Hematopoietic multipotent progenitor cell treated with erythropoietin and hydrocortisone succinate and interleukin-3 and kit ligand, for 6 days (in vitro differentiated cells): ENCODE results near the gene KSR2.

Source experiments
- DNase-seq: peaks from one replicate; pipeline ENCODE4 v3.0.0-alpha.2; 2015

The KSR2 gene

GRCh38 chr12:117563706-117564105, 405.1 kb downstream of the KSR2 start:
- DNase-seq = no peak

- no peak for DNase-seq
Measured at GRCh38 chr12:117563007-117563406, 405.8 kb downstream of the KSR2 start.

GRCh38 chr12:117561990-117562389, 406.8 kb downstream of the KSR2 start:
- DNase-seq = no peak

- no peak for DNase-seq
Measured at GRCh38 chr12:117559978-117560377, 408.8 kb downstream of the KSR2 start.

GRCh38 chr12:117555889-117556288, 412.9 kb downstream of the KSR2 start:
- DNase-seq = no peak

GRCh38 chr12:117552971-117553370, 415.8 kb downstream of the KSR2 start:
- no peak for DNase-seq

- DNase-seq = no peak
Measured at GRCh38 chr12:117551665-117552064, 417.1 kb downstream of the KSR2 start.

- DNase-seq = no peak
Measured at GRCh38 chr12:117547209-117547608, 421.6 kb downstream of the KSR2 start.

- DNase-seq = no peak
Measured at GRCh38 chr12:117545216-117545615, 423.6 kb downstream of the KSR2 start.

GRCh38 chr12:117540011-117540410, 428.8 kb downstream of the KSR2 start:
- no peak for DNase-seq

- DNase-seq = no peak
Measured at GRCh38 chr12:117538926-117539325, 429.9 kb downstream of the KSR2 start.

GRCh38 chr12:117538032-117538690, 430.6 kb downstream of the KSR2 start:
- DNase-seq = no peak

GRCh38 chr12:117533687-117534086, 435.1 kb downstream of the KSR2 start:
- DNase-seq = no peak

- no peak for DNase-seq
Measured at GRCh38 chr12:117530796-117531195, 438.0 kb downstream of the KSR2 start.

- DNase-seq = no peak
Measured at GRCh38 chr12:117528538-117528937, 440.3 kb downstream of the KSR2 start.

GRCh38 chr12:117527479-117527855, 441.3 kb downstream of the KSR2 start:
- no peak for DNase-seq

- DNase-seq = no peak
Measured at GRCh38 chr12:117526757-117527478, 441.9 kb downstream of the KSR2 start.

- DNase-seq = no peak
Measured at GRCh38 chr12:117525766-117526165, 443.0 kb downstream of the KSR2 start.

GRCh38 chr12:117524806-117525205, 444.0 kb downstream of the KSR2 start:
- no peak for DNase-seq

GRCh38 chr12:117523971-117524370, 444.8 kb downstream of the KSR2 start:
- DNase-seq = no peak

GRCh38 chr12:117522559-117522958, 446.2 kb downstream of the KSR2 start:
- DNase-seq = no peak

- no peak for DNase-seq
Measured at GRCh38 chr12:117521867-117522266, 446.9 kb downstream of the KSR2 start.

GRCh38 chr12:117521346-117521745, 447.4 kb downstream of the KSR2 start:
- peak; percentile 3 for DNase-seq

- no peak for DNase-seq
Measured at GRCh38 chr12:117518594-117519270, 450.1 kb downstream of the KSR2 start.
